ENCODE results near the gene RFLNA. TPM values are rescaled to one million over a fixed set of nuclear protein-coding genes. Genes with fewer than 3 reads are reported as not detected.

RFLNA gene
- total RNA-seq, 2 experiments from 2014 or later = not detected

DNA sequence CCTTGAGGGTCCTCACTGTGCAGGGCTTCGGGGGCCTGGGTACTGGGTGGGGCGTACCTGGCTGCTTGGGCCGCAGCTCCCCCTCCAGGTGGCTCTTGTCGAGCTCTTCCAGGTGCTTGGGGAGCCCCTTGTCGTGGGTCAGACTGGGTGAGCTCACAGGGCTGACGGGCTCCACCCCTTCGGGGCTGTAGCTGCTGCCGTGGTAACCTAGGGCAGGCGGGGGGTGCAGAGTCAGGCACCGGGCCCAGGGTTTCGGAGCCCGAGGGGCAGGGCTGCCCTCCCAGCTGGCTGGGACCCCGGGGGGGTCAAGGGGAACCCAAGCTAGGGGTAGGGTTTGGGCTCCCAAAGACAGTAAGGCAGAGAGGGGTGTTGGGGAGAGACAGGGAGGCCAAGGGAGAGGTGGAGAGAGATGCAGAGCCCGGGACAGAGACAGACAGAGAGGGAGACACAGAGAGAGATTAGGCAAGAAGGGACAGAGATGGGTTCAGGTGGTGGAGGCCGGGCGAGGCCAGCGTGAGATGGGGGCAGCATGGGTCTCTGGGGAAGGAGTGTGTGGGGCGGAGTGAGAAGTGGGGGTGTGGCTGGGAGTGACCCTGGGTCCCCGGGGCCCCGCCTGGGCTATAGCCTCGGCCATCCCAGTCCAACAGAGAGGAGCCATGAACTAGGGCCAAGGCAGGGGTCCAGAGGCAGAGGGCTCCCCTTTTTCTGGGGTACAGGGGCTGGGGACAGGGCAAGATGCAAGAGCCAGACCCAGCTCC, 40.7 kb downstream of the RFLNA start:
- no peak overlapping the region for H3K27ac ChIP-seq (ENCODE audit: low read depth, low read length, poor library complexity, severe bottlenecking)
- H3K79me2 ChIP-seq (ENCODE audit: insufficient read depth, low read depth, low read length) = no peaks in the 10 kb centered on the region
- BruUV-seq (replicated peaks) = no TSS peak
- CTCF ChIA-PET (ENCODE audit: unreplicated experiment) = no interaction called here
- intact Hi-C loops (cut with micrococcal nuclease; ENCODE audit: unreplicated experiment) = no loop called here
- no peak overlapping the region for H3K4me2 ChIP-seq (ENCODE audit: low read length)
- H3K4me3 ChIP-seq (ENCODE audit: low read depth, low read length, poor library complexity, severe bottlenecking) = no peak overlapping the region
- TF ChIP-seq, protein P1, sequence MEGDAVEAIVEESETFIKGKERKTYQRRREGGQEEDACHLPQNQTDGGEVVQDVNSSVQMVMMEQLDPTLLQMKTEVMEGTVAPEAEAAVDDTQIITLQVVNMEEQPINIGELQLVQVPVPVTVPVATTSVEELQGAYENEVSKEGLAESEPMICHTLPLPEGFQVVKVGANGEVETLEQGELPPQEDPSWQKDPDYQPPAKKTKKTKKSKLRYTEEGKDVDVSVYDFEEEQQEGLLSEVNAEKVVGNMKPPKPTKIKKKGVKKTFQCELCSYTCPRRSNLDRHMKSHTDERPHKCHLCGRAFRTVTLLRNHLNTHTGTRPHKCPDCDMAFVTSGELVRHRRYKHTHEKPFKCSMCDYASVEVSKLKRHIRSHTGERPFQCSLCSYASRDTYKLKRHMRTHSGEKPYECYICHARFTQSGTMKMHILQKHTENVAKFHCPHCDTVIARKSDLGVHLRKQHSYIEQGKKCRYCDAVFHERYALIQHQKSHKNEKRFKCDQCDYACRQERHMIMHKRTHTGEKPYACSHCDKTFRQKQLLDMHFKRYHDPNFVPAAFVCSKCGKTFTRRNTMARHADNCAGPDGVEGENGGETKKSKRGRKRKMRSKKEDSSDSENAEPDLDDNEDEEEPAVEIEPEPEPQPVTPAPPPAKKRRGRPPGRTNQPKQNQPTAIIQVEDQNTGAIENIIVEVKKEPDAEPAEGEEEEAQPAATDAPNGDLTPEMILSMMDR (conservative IDR thresholded peaks at IDR 0.05; ENCODE audit: low read length) = no peak
- TF ChIP-seq EZH2phosphoT487 (IDR thresholded peaks at IDR 0.05; ENCODE audit: borderline replicate concordance, low read depth, low read length) = no peak
- H3K9me2 ChIP-seq (ENCODE audit: insufficient read depth, low read length) = no peaks in the 10 kb centered on the region
- H3K4me1 ChIP-seq (ENCODE audit: insufficient read depth, low read length, poor library complexity, severe bottlenecking) = no peaks in the 10 kb centered on the region
- POLR2A ChIA-PET = interaction anchor here (0.5 kb wide), 1 partner anchor 131 kb away, joined by 3 read pairs; no protein-coding TSS in a partner anchor
- no peak for DNase-seq (ENCODE audit: low spot score)
- peaks cover 42% of the 10 kb centered on the region for H3K36me3 ChIP-seq (ENCODE audit: insufficient read depth, low read length)
- no peaks in the 10 kb centered on the region for H4K20me1 ChIP-seq (ENCODE audit: insufficient read depth, low read length)
- H2AFZ ChIP-seq (ENCODE audit: low read length) = no peak overlapping the region
- H3K9me3 ChIP-seq (ENCODE audit: low read length) = no peaks in the 10 kb centered on the region

DNA sequence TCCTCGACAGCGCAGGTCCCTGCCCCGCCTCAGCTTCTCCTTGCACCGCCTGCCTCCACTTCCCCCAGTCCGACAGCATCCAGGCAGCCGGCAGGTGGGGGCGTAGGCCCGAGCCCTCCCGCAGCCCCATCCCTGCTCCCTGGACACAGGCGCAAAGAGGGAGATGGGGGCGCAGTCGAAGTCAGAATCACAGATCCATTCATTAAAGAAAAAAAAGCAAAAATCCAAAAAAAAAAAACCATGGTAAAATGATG, 41.2 kb downstream of the RFLNA start:
- no peaks in the 10 kb centered on the region for H3K79me2 ChIP-seq (ENCODE audit: insufficient read depth, low read depth, low read length)
- no peak overlapping the region for H3K4me3 ChIP-seq (ENCODE audit: low read depth, low read length, poor library complexity, severe bottlenecking)
- TF ChIP-seq, protein P1 (conservative IDR thresholded peaks at IDR 0.05; ENCODE audit: low read length) = no peak
- TF ChIP-seq EZH2phosphoT487 (IDR thresholded peaks at IDR 0.05; ENCODE audit: borderline replicate concordance, low read depth, low read length) = no peak
- no TSS peak for BruUV-seq (replicated peaks)
- no peaks in the 10 kb centered on the region for H4K20me1 ChIP-seq (ENCODE audit: insufficient read depth, low read length)
- DNase-seq (ENCODE audit: low spot score) = no peak
- no peak overlapping the region for H3K4me2 ChIP-seq (ENCODE audit: low read length)
- H3K36me3 ChIP-seq (ENCODE audit: insufficient read depth, low read length) = peaks cover 41% of the 10 kb centered on the region
- ChIA-PET CTCF (ENCODE audit: unreplicated experiment) (no interaction called here), POLR2A (no interaction called here)
- intact Hi-C loops (cut with micrococcal nuclease; ENCODE audit: unreplicated experiment) = no loop called here
- H3K4me1 ChIP-seq (ENCODE audit: insufficient read depth, low read length, poor library complexity, severe bottlenecking) = no peaks in the 10 kb centered on the region
- H3K9me2 ChIP-seq (ENCODE audit: insufficient read depth, low read length) = no peaks in the 10 kb centered on the region
- H3K27ac ChIP-seq (ENCODE audit: low read depth, low read length, poor library complexity, severe bottlenecking) = no peak overlapping the region
- no peaks in the 10 kb centered on the region for H3K9me3 ChIP-seq (ENCODE audit: low read length)
- no peak overlapping the region for H2AFZ ChIP-seq (ENCODE audit: low read length)

DNA sequence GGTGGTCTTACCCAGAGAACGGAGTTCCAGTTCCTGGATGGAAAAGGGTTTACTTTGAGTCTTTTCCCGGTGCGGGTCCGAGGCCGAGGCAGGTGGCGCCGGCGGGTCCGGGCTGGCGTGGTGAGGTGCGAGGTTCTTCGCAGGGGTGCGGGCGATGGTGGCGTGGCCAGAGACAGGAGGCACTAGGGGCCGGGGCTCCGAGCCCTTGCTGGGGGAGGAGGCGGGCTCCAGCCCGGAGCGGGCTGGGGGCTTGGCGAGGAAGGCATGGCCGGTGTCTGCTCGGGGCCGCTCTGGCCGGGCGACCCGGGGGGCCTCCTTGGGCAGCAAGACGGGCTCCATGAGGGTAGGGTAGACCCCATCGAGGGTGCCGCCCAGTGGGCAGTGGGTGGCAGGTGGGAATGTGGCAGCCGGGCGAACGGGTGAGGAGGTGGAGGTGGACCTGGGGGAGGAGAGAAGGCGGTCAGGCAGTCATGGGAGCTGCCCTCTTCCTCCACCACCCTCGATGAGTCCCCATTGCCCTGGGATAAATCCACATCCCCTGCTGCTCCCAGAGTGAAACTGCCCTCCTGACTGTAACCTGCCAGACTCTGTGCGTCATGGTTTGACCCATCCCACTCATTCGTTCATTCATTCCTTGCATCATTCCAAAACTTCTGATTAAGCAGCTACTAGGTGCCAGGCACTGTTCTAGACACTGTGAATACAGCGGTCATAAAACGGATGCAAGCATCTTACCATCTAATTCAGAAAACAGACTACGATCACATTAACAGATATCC, 42.0 kb downstream of the RFLNA start:
- no peak overlapping the region for H3K4me2 ChIP-seq (ENCODE audit: low read length)
- peaks cover 36% of the 10 kb centered on the region for H3K36me3 ChIP-seq (ENCODE audit: insufficient read depth, low read length)
- no peaks in the 10 kb centered on the region for H3K9me2 ChIP-seq (ENCODE audit: insufficient read depth, low read length)
- intact Hi-C loops (cut with micrococcal nuclease; ENCODE audit: unreplicated experiment) = no loop called here
- TF ChIP-seq, protein P1 (conservative IDR thresholded peaks at IDR 0.05; ENCODE audit: low read length) = no peak
- no peak for TF ChIP-seq EZH2phosphoT487 (IDR thresholded peaks at IDR 0.05; ENCODE audit: borderline replicate concordance, low read depth, low read length)
- ChIA-PET CTCF (ENCODE audit: unreplicated experiment) (no interaction called here), POLR2A (no interaction called here)
- no peaks in the 10 kb centered on the region for H3K4me1 ChIP-seq (ENCODE audit: insufficient read depth, low read length, poor library complexity, severe bottlenecking)
- H2AFZ ChIP-seq (ENCODE audit: low read length) = no peak overlapping the region
- no TSS peak for BruUV-seq (replicated peaks)
- no peaks in the 10 kb centered on the region for H4K20me1 ChIP-seq (ENCODE audit: insufficient read depth, low read length)
- no peaks in the 10 kb centered on the region for H3K79me2 ChIP-seq (ENCODE audit: insufficient read depth, low read depth, low read length)
- H3K4me3 ChIP-seq (ENCODE audit: low read depth, low read length, poor library complexity, severe bottlenecking) = no peak overlapping the region
- H3K27ac ChIP-seq (ENCODE audit: low read depth, low read length, poor library complexity, severe bottlenecking) = no peak overlapping the region
- no peak for DNase-seq (ENCODE audit: low spot score)
- H3K9me3 ChIP-seq (ENCODE audit: low read length) = no peaks in the 10 kb centered on the region
